DND-41 (cell line): ENCODE results near the gene PLS3.
"Not testable (repeated sequence)": the region's sequence is repeated elsewhere in the genome, so short reads cannot be mapped to it uniquely, and the experiment has no call there.

ENCODE experiments used
- ATAC-seq: fragments of 200-7000 bp; cut with Tn5 transposase; 3 replicates; pipeline ENCODE4 v1.9.1; 2021; ENCODE audit warnings: low read depth; ENCODE audit not compliant: insufficient read depth
- DNase-seq: peaks from one replicate; pipeline ENCODE4 v3.0.0-alpha.2; 2020
- H2AFZ ChIP-seq: 2 replicates; pipeline ENCODE4 v1.6.0; 2012; ENCODE audit warnings: low read depth, low read length
- H3K27ac ChIP-seq: 2 replicates; pipeline ENCODE4 v1.5.1; 2012; ENCODE audit warnings: low read length, inconsistent platforms
- H3K27me3 ChIP-seq: fragments of 200-600 bp; sonication (generic); 2 replicates; pipeline ENCODE4 v1.6.0; 2012; ENCODE audit warnings: low read length, mild to moderate bottlenecking, inconsistent platforms; ENCODE audit not compliant: insufficient read depth, poor library complexity
- H3K36me3 ChIP-seq: 2 replicates; pipeline ENCODE4 v1.5.1; 2012; ENCODE audit warnings: low read length, inconsistent platforms; ENCODE audit not compliant: insufficient read depth
- H3K4me1 ChIP-seq: 2 replicates; pipeline ENCODE4 v1.5.1; 2012; ENCODE audit warnings: mild to moderate bottlenecking, low read length; ENCODE audit not compliant: insufficient read depth
- H3K4me2 ChIP-seq: 2 replicates; pipeline ENCODE4 v1.6.0; 2012; ENCODE audit warnings: mild to moderate bottlenecking, moderate library complexity, low read length, inconsistent platforms; ENCODE audit not compliant: insufficient read depth
- H3K4me3 ChIP-seq, 2 experiments: fragments of 200-600 bp in 1 of 2; shearing (Covaris generic) in 1 of 2; 2 replicates each; pipeline ENCODE4 v1.5.1; 2012 to 2016; ENCODE audit warnings: inconsistent platforms in 2 of 2, low read length in 2 of 2, mild to moderate bottlenecking in 2 of 2, low read depth in 1 of 2, moderate library complexity in 1 of 2
- H3K79me2 ChIP-seq: 2 replicates; pipeline ENCODE4 v1.6.0; 2012; ENCODE audit warnings: low read length, inconsistent platforms; ENCODE audit not compliant: insufficient read depth
- H3K9ac ChIP-seq: 2 replicates; pipeline ENCODE4 v1.6.0; 2012; ENCODE audit warnings: low read depth, mild to moderate bottlenecking, inconsistent platforms, low read length, moderate library complexity
- H3K9me3 ChIP-seq: 2 replicates; pipeline ENCODE4 v1.5.1; 2012; ENCODE audit warnings: low read length, moderate library complexity, mild to moderate bottlenecking, inconsistent platforms; ENCODE audit not compliant: insufficient read depth, severe bottlenecking
- H4K20me1 ChIP-seq: 2 replicates; pipeline ENCODE4 v1.6.0; 2012; ENCODE audit warnings: low read length; ENCODE audit not compliant: insufficient read depth
- EZH2 ChIP-seq: IDR thresholded peaks from 3 replicates; pipeline ENCODE4 v1.6.1; 2012; ENCODE audit warnings: borderline replicate concordance, low read depth, mild to moderate bottlenecking, moderate library complexity, low read length, inconsistent platforms; ENCODE audit not compliant: severe bottlenecking
- TF ChIP-seq, protein P1 (sequence below): IDR thresholded peaks from 2 replicates; pipeline ENCODE4 v1.5.1; 2012; ENCODE audit warnings: borderline replicate concordance, low read length, moderate library complexity, mild to moderate bottlenecking; ENCODE audit not compliant: poor library complexity, severe bottlenecking; ENCODE audit errors: extremely low read depth

The PLS3 gene

GRCh38 chrX:115632455-115632854 lies 71.5 kb downstream of the PLS3 start:
- H2AFZ ChIP-seq: no peak overlapping the region
- H3K79me2 ChIP-seq: no peaks in the 10 kb centered on the region
- no peaks in the 10 kb centered on the region for H3K27me3 ChIP-seq
- ATAC-seq: no peak
- no peaks in the 10 kb centered on the region for H4K20me1 ChIP-seq
- no peaks in the 10 kb centered on the region for H3K9me3 ChIP-seq
- H3K4me2 ChIP-seq: no peak overlapping the region
- H3K27ac ChIP-seq: no peak overlapping the region
- H3K4me1 ChIP-seq: no peaks in the 10 kb centered on the region
- no peaks in the 10 kb centered on the region for H3K36me3 ChIP-seq
- no peak for DNase-seq
- TF ChIP-seq, protein P1, sequence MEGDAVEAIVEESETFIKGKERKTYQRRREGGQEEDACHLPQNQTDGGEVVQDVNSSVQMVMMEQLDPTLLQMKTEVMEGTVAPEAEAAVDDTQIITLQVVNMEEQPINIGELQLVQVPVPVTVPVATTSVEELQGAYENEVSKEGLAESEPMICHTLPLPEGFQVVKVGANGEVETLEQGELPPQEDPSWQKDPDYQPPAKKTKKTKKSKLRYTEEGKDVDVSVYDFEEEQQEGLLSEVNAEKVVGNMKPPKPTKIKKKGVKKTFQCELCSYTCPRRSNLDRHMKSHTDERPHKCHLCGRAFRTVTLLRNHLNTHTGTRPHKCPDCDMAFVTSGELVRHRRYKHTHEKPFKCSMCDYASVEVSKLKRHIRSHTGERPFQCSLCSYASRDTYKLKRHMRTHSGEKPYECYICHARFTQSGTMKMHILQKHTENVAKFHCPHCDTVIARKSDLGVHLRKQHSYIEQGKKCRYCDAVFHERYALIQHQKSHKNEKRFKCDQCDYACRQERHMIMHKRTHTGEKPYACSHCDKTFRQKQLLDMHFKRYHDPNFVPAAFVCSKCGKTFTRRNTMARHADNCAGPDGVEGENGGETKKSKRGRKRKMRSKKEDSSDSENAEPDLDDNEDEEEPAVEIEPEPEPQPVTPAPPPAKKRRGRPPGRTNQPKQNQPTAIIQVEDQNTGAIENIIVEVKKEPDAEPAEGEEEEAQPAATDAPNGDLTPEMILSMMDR: no peak
- no peak for TF ChIP-seq EZH2
- H3K9ac ChIP-seq: no peak overlapping the region
- H3K4me3 ChIP-seq: no peak overlapping the region

GRCh38 chrX:115633397-115633796 lies 72.4 kb downstream of the PLS3 start:
- H3K9ac ChIP-seq, DNase-seq, H3K27me3 ChIP-seq, ATAC-seq, H3K4me3 ChIP-seq, H3K27ac ChIP-seq, H3K4me1 ChIP-seq, H3K9me3 ChIP-seq, H3K36me3 ChIP-seq, H2AFZ ChIP-seq, H3K79me2 ChIP-seq, H4K20me1 ChIP-seq, H3K4me2 ChIP-seq: not testable (repeated sequence)

GRCh38 chrX:115639334-115639880 lies 78.4 kb downstream of the PLS3 start:
- no peaks in the 10 kb centered on the region for H4K20me1 ChIP-seq
- H3K9me3 ChIP-seq: no peaks in the 10 kb centered on the region
- H3K4me1 ChIP-seq: no peaks in the 10 kb centered on the region
- H3K36me3 ChIP-seq: no peaks in the 10 kb centered on the region
- H3K4me2 ChIP-seq: no peak overlapping the region
- no peak overlapping the region for H3K4me3 ChIP-seq
- no peak overlapping the region for H3K9ac ChIP-seq
- no peaks in the 10 kb centered on the region for H3K27me3 ChIP-seq
- DNase-seq: no peak
- no peaks in the 10 kb centered on the region for H3K79me2 ChIP-seq
- no peak overlapping the region for H2AFZ ChIP-seq
- TF ChIP-seq, protein P1: no peak
- TF ChIP-seq EZH2: no peak
- no peak for ATAC-seq
- no peak overlapping the region for H3K27ac ChIP-seq

GRCh38 chrX:115642311-115642710 lies 81.3 kb downstream of the PLS3 start:
- no peaks in the 10 kb centered on the region for H3K27me3 ChIP-seq
- ATAC-seq (no peak), DNase-seq (no peak)
- no peak overlapping the region for H2AFZ ChIP-seq
- H3K9ac ChIP-seq: no peak overlapping the region
- H3K36me3 ChIP-seq: no peaks in the 10 kb centered on the region
- no peaks in the 10 kb centered on the region for H4K20me1 ChIP-seq
- no peaks in the 10 kb centered on the region for H3K79me2 ChIP-seq
- no peaks in the 10 kb centered on the region for H3K9me3 ChIP-seq
- no peak for TF ChIP-seq EZH2
- TF ChIP-seq, protein P1: no peak
- no peak overlapping the region for H3K4me2 ChIP-seq
- no peak overlapping the region for H3K4me3 ChIP-seq
- H3K27ac ChIP-seq: no peak overlapping the region
- H3K4me1 ChIP-seq: no peaks in the 10 kb centered on the region
